A549 (cell line): ENCODE data around the gene SPATA2L.

ENCODE experiments used
- CEBPB ChIP-seq, 2 experiments: fragments of >200 bp in 1 of 2; sonication (Bioruptor Twin) in 1 of 2; formaldehyde crosslinking in 1 of 2; IDR thresholded peaks; 2 replicates each; pipeline ENCODE4 v1.6.1; 2012 to 2016
- CHD4 ChIP-seq: fragments of 200-600 bp; sonication (generic); IDR thresholded peaks from 2 replicates; pipeline ENCODE4 v1.6.1; 2016; ENCODE audit warnings: antibody characterized with exemption, mild to moderate bottlenecking, borderline replicate concordance
- EP300 ChIP-seq, 2 experiments: fragments of >200 bp; sonication (Bioruptor Twin); formaldehyde crosslinking; IDR thresholded peaks; 2 replicates in 1 of 2; 3 replicates in 1 of 2; pipeline ENCODE4 v1.6.1; 2016 to 2017
- ESRRA ChIP-seq: fragments of 150-350 bp; IDR thresholded peaks from 2 replicates; pipeline ENCODE4 v1.6.1; 2014; ENCODE audit warnings: mild to moderate bottlenecking, low read length, borderline replicate concordance
- HDAC2 ChIP-seq: fragments of 200-600 bp; sonication (generic); IDR thresholded peaks from 2 replicates; pipeline ENCODE4 v1.6.1; 2016
- KDM5A ChIP-seq: fragments of 200-600 bp; sonication (generic); IDR thresholded peaks from 2 replicates; pipeline ENCODE4 v1.6.1; 2016; ENCODE audit warnings: antibody characterized with exemption, mild to moderate bottlenecking
- MAZ ChIP-seq: fragments of 150-350 bp; IDR thresholded peaks from 2 replicates; pipeline ENCODE4 v1.6.1; 2014; ENCODE audit warnings: antibody characterized with exemption, low read depth, low read length, borderline replicate concordance
- POLR2A ChIP-seq: IDR thresholded peaks from 2 replicates; pipeline ENCODE4 v1.6.1; 2012; ENCODE audit warnings: mild to moderate bottlenecking, low read length
- SMC3 ChIP-seq: fragments of >200 bp; sonication (Bioruptor Twin); formaldehyde crosslinking; IDR thresholded peaks from 3 replicates; pipeline ENCODE4 v1.6.1; 2018; ENCODE audit warnings: inconsistent platforms
- TF ChIP-seq, protein P1 (sequence below): fragments of >200 bp; sonication (Bioruptor Twin); formaldehyde crosslinking; IDR thresholded peaks from 3 replicates; pipeline ENCODE4 v1.5.1; 2016
- TF ChIP-seq, protein P2 (sequence below): fragments of 150-350 bp; IDR thresholded peaks from 2 replicates; pipeline ENCODE4 v1.6.1; 2014; ENCODE audit warnings: low read depth, mild to moderate bottlenecking, low read length

DNA sequence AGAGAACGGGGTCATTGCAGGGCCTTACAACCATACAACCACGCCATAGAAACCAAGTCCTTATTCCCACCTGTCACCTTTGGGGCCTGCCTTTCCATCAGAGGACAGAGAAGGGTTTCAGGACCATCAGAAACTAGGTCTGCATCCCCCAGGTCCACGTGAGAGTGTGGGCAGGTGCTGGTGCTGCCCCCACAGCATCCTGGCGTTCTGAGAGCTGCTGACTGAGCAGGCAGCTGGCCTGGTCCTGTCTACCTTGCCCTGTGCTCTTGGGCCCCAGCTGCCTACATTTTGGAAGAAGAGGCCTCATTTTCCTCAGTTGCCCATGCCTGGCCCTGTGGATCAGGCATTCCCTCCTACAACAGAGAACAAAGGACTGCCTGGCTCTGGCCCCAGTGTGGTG is 41.4 kb upstream of the SPATA2L start:
- TF ChIP-seq POLR2A (no peak), ESRRA (no peak), KDM5A (no peak), EP300 (IDR thresholded peaks at IDR 0.05) (no peak), HDAC2 (no peak), MAZ (no peak), SMC3 (no peak), CHD4 (no peak), CEBPB (IDR thresholded peaks at IDR 0.05) (no peak)
- TF ChIP-seq, protein P1, sequence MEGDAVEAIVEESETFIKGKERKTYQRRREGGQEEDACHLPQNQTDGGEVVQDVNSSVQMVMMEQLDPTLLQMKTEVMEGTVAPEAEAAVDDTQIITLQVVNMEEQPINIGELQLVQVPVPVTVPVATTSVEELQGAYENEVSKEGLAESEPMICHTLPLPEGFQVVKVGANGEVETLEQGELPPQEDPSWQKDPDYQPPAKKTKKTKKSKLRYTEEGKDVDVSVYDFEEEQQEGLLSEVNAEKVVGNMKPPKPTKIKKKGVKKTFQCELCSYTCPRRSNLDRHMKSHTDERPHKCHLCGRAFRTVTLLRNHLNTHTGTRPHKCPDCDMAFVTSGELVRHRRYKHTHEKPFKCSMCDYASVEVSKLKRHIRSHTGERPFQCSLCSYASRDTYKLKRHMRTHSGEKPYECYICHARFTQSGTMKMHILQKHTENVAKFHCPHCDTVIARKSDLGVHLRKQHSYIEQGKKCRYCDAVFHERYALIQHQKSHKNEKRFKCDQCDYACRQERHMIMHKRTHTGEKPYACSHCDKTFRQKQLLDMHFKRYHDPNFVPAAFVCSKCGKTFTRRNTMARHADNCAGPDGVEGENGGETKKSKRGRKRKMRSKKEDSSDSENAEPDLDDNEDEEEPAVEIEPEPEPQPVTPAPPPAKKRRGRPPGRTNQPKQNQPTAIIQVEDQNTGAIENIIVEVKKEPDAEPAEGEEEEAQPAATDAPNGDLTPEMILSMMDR: no peak
- TF ChIP-seq, protein P2, sequence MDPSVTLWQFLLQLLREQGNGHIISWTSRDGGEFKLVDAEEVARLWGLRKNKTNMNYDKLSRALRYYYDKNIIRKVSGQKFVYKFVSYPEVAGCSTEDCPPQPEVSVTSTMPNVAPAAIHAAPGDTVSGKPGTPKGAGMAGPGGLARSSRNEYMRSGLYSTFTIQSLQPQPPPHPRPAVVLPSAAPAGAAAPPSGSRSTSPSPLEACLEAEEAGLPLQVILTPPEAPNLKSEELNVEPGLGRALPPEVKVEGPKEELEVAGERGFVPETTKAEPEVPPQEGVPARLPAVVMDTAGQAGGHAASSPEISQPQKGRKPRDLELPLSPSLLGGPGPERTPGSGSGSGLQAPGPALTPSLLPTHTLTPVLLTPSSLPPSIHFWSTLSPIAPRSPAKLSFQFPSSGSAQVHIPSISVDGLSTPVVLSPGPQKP: no peak
